Heart left ventricle (tissue), 16 donors: Measurements from ENCODE around the gene DIO3. TPM values are rescaled to one million over a fixed set of nuclear protein-coding genes. Genes with fewer than 3 reads are reported as not detected.

Source experiments
- ATAC-seq, 4 donors: fragments of 200-7000 bp; cut with Tn5 transposase; one replicate each; pipeline ENCODE4 v1.9.1; 2020 to 2022; ENCODE audit warnings: moderate library complexity in 4 of 4, mild to moderate bottlenecking in 3 of 4, moderate number of reproducible peaks in 1 of 4
- DNase-seq, 5 donors: peaks; one replicate each; pipeline ENCODE4 v3.0.0-alpha.2; 2020
- H3K27ac ChIP-seq, 12 donors: fragments of 200-600 bp; sonication (generic) in 4 of 12; one replicate each; pipeline versions ENCODE4 v1.5.0 to v1.8.0; 2016 to 2022; ENCODE audit warnings: mild to moderate bottlenecking in 2 of 12
- H3K27me3 ChIP-seq, 9 donors: fragments of 200-600 bp; sonication (generic) in 2 of 9; one replicate each; pipeline versions ENCODE4 v1.5.1 to v1.8.0; 2016 to 2022; ENCODE audit warnings: mild to moderate bottlenecking in 3 of 9
- H3K36me3 ChIP-seq, 9 donors: fragments of 200-600 bp; sonication (generic) in 2 of 9; one replicate each; pipeline versions ENCODE4 v1.5.0 to v1.8.0; 2018 to 2022; ENCODE audit warnings: mild to moderate bottlenecking in 2 of 9
- H3K4me1 ChIP-seq, 12 donors: fragments of 200-600 bp; sonication (generic) in 4 of 12; one replicate each; pipeline versions ENCODE4 v1.5.0 to v1.8.0; 2016 to 2022; ENCODE audit warnings: mild to moderate bottlenecking in 3 of 12
- H3K4me3 ChIP-seq, 12 donors: fragments of 200-600 bp; sonication (generic) in 4 of 12; one replicate each; pipeline versions ENCODE4 v1.5.0 to v1.8.0; 2017 to 2022; ENCODE audit warnings: mild to moderate bottlenecking in 9 of 12, moderate library complexity in 4 of 12
- H3K9me3 ChIP-seq, 12 donors: fragments of 200-600 bp; sonication (generic) in 4 of 12; one replicate each; pipeline versions ENCODE4 v1.5.0 to v1.8.0; 2016 to 2022; ENCODE audit warnings: mild to moderate bottlenecking in 1 of 12
- CTCF ChIP-seq, 12 donors: fragments of 200-600 bp; sonication (generic) in 4 of 12; IDR thresholded peaks; one replicate each; pipeline versions ENCODE4 v1.5.0 to v1.8.0; 2018 to 2022; ENCODE audit warnings: antibody characterized with exemption in 12 of 12, mild to moderate bottlenecking in 5 of 12
- POLR2A ChIP-seq, 2 donors: fragments of 450-650 bp; IDR thresholded peaks; one replicate each; pipeline ENCODE4 v1.6.1; 2017; ENCODE audit warnings: antibody characterized with exemption in 2 of 2, mild to moderate bottlenecking in 2 of 2, moderate library complexity in 2 of 2
- WGBS, 4 donors: extraction: QIAGEN DNeasy Blood & Tissue Kit in 2 of 4; methylation state at CpG; one replicate each; pipeline versions ENCODE4 v1.1.5 to v1.1.7; 2013 to 2018; 5-methylcytosine and 5-hydroxymethylcytosine counted together
- intact Hi-C, 10 donors: fragments of 100-400 bp; cut with DNase I; formaldehyde crosslinking; loops; one replicate each; pipeline versions ENCODE4 v1.11.1 to v1.14.2; 2022
- polyA plus RNA-seq, 2 donors: library from polyadenylated mRNA; stranded (reverse); fragments of 200-250 nt; gene quantifications; one replicate each; pipeline ENCODE4 v1.2.3, GENCODE V29; 2013
- total RNA-seq, 9 donors: library from RNA; depleted of rRNA in 2 of 9; stranded (reverse); fragments of >200 nt in 2 of 9; fragmentation: NEBNext Ultra II Directional in 3 of 9; extraction: Animal tissue kit (Norgen Biotek cat#: 25700) in 3 of 9; gene quantifications; one replicate each; pipeline versions ENCODE4 v1.1.0 to v1.2.4, GENCODE V29; 2016 to 2023
- donor health status: ischemic (EF 13 %, LVEDD 7.1; RV severe dilation, severe dysfunction).
- donor health status: healthy with polysubstance abuse.
- donor health status: DM: no; HTN: yes; CAD: no.
- donor health status: DM: no; HTN: no; CAD: no.
- donor health status: ischemic (EF 25% LVEDD 6.9; RV normal size, moderate dysfunction).
- donor health status: ischemic (EF 25% LVEDD 5.7; RV mildly dilated, moderate dysfunction).
- donor health status: healthy.
- donor health status: DM: yes; HTN: yes; CAD: no.
- donor health status: ischemic (EF 35%, LVEDD 5.7; RV mildly dilated, moderate dysfunction).
- donor health status: nonischemic (EF 11% LVEDD 7.7; RV severe dilation, severe dysfunction).
- donor health status: DM: yes; HTN: yes; CAD: no.
- donor health status: PGD.
- donor health status: ischemic (EF 29% LVEDD 5.4; RV normal size, mild dysfunction).
- donor health status: nonischemic (EF 23%, LVEDD 6.1; RV moderate dilation, normal function).

DIO3 gene
- total and polyA plus RNA-seq, 11 donors = 0.12 to 0.48 (median 0.24) TPM; not detected in 6

- intact Hi-C loops = no loop called here
- Histone ChIP-seq H3K4me1 (peaks cover 0 to 7% (median 0%) of the 10 kb centered on the region in 12 donors), H3K9me3 (peaks cover 0 to 12% (median 0%) of the 10 kb centered on the region in 12 donors), H3K36me3 (no peaks in the 10 kb centered on the region), H3K27me3 (no peaks in the 10 kb centered on the region), H3K4me3 (no peak overlapping the region), H3K27ac (no peak overlapping the region)
- WGBS, 4 donors = 60 to 72% (median 64%) methylated on average over 8 of the region's 8 CpGs
- TF ChIP-seq CTCF (IDR thresholded peaks at IDR 0.05) (no peak), POLR2A (IDR thresholded peaks at IDR 0.05) (no peak)
- DNase-seq (no peak), ATAC-seq (no peak)
These were observed 34.8 kb downstream of the DIO3 start for GRCh38 chr14:101595887-101596721.

- H3K4me3 ChIP-seq = no peak overlapping the region
- H3K36me3 ChIP-seq = no peaks in the 10 kb centered on the region
- ATAC-seq = no peak
- H3K9me3 ChIP-seq = peaks cover 0 to 12% (median 0%) of the 10 kb centered on the region in 12 donors
- peaks cover 0 to 7% (median 0%) of the 10 kb centered on the region in 12 donors for H3K4me1 ChIP-seq
- TF ChIP-seq POLR2A (IDR thresholded peaks at IDR 0.05) = no peak
- TF ChIP-seq CTCF (IDR thresholded peaks at IDR 0.05) = no peak
- intact Hi-C loops = no loop called here
- no peak overlapping the region for H3K27ac ChIP-seq
- no peak for DNase-seq
- no peaks in the 10 kb centered on the region for H3K27me3 ChIP-seq
- 72 to 87% (median 83%) methylated on average over 7 of the region's 7 CpGs for WGBS, 4 donors
These were observed 35.4 kb downstream of the DIO3 start for GRCh38 chr14:101596742-101597141.

GRCh38 chr14:101598159-101598558 is 36.9 kb downstream of the DIO3 start:
- H3K4me3 ChIP-seq = no peak overlapping the region
- intact Hi-C loops = no loop called here
- no peak overlapping the region for H3K27ac ChIP-seq
- H3K9me3 ChIP-seq = peaks cover 0 to 12% (median 0%) of the 10 kb centered on the region in 12 donors
- TF ChIP-seq CTCF (IDR thresholded peaks at IDR 0.05) (no peak), POLR2A (IDR thresholded peaks at IDR 0.05) (no peak)
- DNase-seq = no peak
- 88 to 97% (median 92%) methylated on average over 6 of the region's 6 CpGs for WGBS, 4 donors
- peaks cover 0 to 3% (median 0%) of the 10 kb centered on the region in 9 donors for H3K27me3 ChIP-seq
- H3K4me1 ChIP-seq = peaks cover 0 to 7% (median 0%) of the 10 kb centered on the region in 12 donors
- H3K36me3 ChIP-seq = no peaks in the 10 kb centered on the region
- ATAC-seq = no peak

- H3K4me3 ChIP-seq = no peak overlapping the region
- H3K27me3 ChIP-seq = peaks cover 0 to 7% (median 0%) of the 10 kb centered on the region in 9 donors
- intact Hi-C loops = no loop called here
- peaks cover 0 to 7% (median 0%) of the 10 kb centered on the region in 12 donors for H3K4me1 ChIP-seq
- WGBS, 4 donors = 87 to 91% (median 89%) methylated on average over 7 to 9 of the region's 9 CpGs
- ATAC-seq (no peak), DNase-seq (no peak)
- no peak overlapping the region for H3K27ac ChIP-seq
- TF ChIP-seq POLR2A (IDR thresholded peaks at IDR 0.05) (no peak), CTCF (IDR thresholded peaks at IDR 0.05) (no peak)
- peaks cover 0 to 8% (median 0%) of the 10 kb centered on the region in 12 donors for H3K9me3 ChIP-seq
- no peaks in the 10 kb centered on the region for H3K36me3 ChIP-seq
These were observed 37.4 kb downstream of the DIO3 start for GRCh38 chr14:101598571-101599233.
